Kidney epithelial cell (primary cell): ENCODE data around the gene WDR20. TPM values are rescaled to one million over a fixed set of nuclear protein-coding genes. Genes with fewer than 3 reads are reported as not detected.
"Not testable (repeated sequence)": the region's sequence is repeated elsewhere in the genome, so short reads cannot be mapped to it uniquely, and the experiment has no call there.

Experiments used
- DNase-seq: peaks from one replicate; pipeline ENCODE4 v3.0.0-alpha.2; 2010; ENCODE audit warnings: low read depth
- H3K27me3 ChIP-seq: 2 replicates; pipeline ENCODE4 v1.6.0; 2011; ENCODE audit warnings: low read length; ENCODE audit not compliant: control insufficient read depth, insufficient read depth
- H3K36me3 ChIP-seq: 2 replicates; pipeline ENCODE4 v1.5.1; 2011; ENCODE audit warnings: low read length; ENCODE audit not compliant: control insufficient read depth, insufficient read depth
- H3K4me3 ChIP-seq: 2 replicates; pipeline ENCODE4 v1.5.1; 2011; ENCODE audit warnings: low read depth, mild to moderate bottlenecking, control low read depth, low read length
- total RNA-seq: library from RNA; depleted of rRNA; stranded (reverse); fragments of >200 nt; gene quantifications from 2 replicates; pipeline ENCODE4 v1.2.3, GENCODE V29; 2015
- TF ChIP-seq, protein P1 (sequence below): IDR thresholded peaks from 2 replicates; pipeline ENCODE4 v1.5.1; 2011; ENCODE audit warnings: mild to moderate bottlenecking, moderate library complexity, low read length, control low read depth, inconsistent platforms; ENCODE audit not compliant: insufficient read depth, poor library complexity, severe bottlenecking

Gene WDR20
- total RNA-seq, 1 donor from 2014 or later: 14.0 TPM

DNA sequence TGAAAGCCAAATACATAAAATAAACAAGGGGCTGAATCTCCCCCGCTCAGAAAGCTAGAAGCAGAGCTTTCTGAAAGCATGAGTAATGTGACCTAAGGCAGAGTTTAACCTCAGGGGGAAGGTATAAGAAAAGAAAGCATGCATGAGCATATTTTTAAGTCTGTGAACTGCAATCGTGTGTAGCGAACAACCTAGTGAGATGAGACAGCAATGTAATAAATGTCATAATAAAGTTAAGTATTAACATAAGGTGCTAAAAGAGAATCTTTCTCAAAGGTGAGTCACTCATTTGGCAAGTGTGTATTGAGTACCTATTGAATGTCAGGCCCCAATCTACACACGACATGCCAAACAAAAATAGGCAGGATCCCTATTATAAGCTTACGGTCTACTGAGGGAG is 14.2 kb upstream of the WDR20 start:
- TF ChIP-seq, protein P1, sequence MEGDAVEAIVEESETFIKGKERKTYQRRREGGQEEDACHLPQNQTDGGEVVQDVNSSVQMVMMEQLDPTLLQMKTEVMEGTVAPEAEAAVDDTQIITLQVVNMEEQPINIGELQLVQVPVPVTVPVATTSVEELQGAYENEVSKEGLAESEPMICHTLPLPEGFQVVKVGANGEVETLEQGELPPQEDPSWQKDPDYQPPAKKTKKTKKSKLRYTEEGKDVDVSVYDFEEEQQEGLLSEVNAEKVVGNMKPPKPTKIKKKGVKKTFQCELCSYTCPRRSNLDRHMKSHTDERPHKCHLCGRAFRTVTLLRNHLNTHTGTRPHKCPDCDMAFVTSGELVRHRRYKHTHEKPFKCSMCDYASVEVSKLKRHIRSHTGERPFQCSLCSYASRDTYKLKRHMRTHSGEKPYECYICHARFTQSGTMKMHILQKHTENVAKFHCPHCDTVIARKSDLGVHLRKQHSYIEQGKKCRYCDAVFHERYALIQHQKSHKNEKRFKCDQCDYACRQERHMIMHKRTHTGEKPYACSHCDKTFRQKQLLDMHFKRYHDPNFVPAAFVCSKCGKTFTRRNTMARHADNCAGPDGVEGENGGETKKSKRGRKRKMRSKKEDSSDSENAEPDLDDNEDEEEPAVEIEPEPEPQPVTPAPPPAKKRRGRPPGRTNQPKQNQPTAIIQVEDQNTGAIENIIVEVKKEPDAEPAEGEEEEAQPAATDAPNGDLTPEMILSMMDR: no peak
- Histone ChIP-seq H3K4me3 (no peak overlapping the region), H3K36me3 (no peaks in the 10 kb centered on the region), H3K27me3 (no peaks in the 10 kb centered on the region)
- DNase-seq: peak; percentile 73

DNA sequence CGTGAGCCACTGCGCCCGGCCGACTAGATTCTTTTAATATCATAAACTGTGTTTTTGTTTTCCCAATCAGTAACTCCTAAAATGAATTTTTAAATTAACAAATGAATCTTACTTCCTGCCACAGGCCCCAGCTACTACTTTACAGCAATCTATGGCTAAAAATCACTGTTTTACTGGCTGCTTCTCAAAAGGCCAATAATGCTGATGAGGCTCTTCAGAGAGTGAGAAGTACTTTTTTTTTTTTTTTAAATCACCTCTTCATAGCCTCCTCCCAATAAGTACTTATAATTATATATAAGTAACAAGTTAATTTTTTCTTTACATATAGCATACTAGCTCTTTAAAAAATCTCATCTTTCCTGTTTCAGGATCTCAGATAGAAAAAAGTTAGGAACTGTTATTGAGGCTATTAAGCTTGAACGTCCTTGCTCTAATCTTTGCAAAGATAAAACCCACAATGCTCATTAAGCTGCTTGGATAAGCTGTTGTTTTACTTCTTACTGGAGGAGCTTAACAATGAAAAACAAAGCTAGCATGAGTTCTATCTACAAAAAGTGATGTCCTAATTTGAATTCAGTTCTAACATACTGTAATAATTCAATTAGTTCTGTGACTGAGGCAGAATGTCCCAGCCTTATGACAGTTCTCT is 12.8 kb upstream of the WDR20 start:
- TF ChIP-seq, protein P1: no peak

GRCh38 chr14:102131741-102132140 is 8.0 kb upstream of the WDR20 start:
- no peaks in the 10 kb centered on the region for H3K36me3 ChIP-seq
- no peak for DNase-seq
- no peak overlapping the region for H3K4me3 ChIP-seq
- TF ChIP-seq, protein P1: no peak
- H3K27me3 ChIP-seq: no peaks in the 10 kb centered on the region

More for the DNA sequence above, 12.8 kb upstream of the WDR20 start:
- Histone ChIP-seq H3K4me3 (no peak overlapping the region), H3K36me3 (no peaks in the 10 kb centered on the region), H3K27me3 (no peaks in the 10 kb centered on the region)
- DNase-seq: no peak

DNA sequence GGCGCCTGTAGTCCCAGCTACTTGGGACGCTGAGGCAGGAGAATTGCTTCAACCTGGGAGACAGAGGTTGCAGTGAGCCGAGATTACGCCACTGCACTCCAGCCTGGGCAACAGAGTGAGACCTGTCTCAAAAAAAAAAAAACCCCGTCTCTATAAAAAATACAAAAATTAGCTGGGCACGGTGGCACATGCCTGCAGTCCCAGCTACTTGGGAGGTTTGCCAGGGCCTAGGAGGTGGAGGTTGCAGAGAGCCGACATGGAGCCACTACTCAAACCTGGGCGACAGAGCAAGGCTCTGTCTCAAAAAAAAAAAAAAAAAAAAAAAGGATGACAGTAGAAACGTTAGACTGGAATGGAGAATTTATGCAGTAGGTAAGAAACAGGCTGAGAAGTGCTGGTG is 5.7 kb upstream of the WDR20 start:
- H3K4me3 ChIP-seq, H3K36me3 ChIP-seq, H3K27me3 ChIP-seq, DNase-seq: not testable (repeated sequence)

- DNase-seq, H3K4me3 ChIP-seq, H3K36me3 ChIP-seq, H3K27me3 ChIP-seq: not testable (repeated sequence)
These were observed 5.0 kb upstream of the WDR20 start for GRCh38 chr14:102134719-102135118.

DNA sequence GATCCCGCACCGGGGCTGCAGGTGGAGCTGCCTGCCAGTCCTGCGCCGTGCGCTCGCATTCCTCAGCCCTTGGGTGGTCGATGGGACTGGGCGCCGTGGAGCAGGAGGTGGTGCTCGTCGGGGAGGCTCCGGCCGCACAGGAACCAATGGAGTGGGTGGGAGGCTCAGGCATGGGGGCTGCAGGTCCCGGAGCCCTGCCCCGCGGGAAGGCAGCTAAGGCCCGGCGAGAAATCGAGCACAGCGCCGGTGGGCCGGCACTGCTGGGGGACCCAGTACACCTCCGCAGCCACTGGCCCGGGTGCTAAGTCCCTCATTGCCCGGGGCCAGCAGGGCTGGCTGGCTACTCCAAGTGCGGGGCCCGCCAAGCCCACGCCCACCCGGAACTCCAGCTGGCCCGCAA is 4.2 kb upstream of the WDR20 start:
- not testable (repeated sequence) for DNase-seq, H3K4me3 ChIP-seq, H3K27me3 ChIP-seq, H3K36me3 ChIP-seq

DNA sequence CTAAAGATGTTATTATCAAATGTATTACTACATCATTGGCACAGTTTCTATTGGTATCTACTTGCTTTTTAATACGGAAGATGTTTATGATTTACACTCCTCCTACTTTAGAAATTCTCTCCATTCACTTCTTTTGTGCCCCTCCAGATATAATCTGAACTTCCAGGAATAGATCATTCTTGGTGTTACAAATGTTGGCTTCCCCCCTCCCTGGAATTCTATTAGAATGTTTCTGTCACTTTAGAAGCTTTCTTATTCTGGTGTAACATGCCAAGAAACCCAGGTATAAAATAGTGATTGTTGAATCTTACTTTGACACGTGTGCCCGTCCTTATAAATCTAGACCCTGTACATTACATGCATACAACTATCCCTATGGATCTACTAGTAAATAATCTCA is 1.2 kb upstream of the WDR20 start:
- H3K36me3 ChIP-seq: no peaks in the 10 kb centered on the region
- DNase-seq: no peak
- H3K27me3 ChIP-seq: no peaks in the 10 kb centered on the region
- peak overlapping the region; percentile 85 for H3K4me3 ChIP-seq
- TF ChIP-seq, protein P1: no peak
